ENCODE measurements around the gene PCSK2. TPM values are rescaled to one million over a fixed set of nuclear protein-coding genes. Genes with fewer than 3 reads are reported as not detected.

PCSK2 gene
- total RNA-seq, 4 donors from 2014 or later = 5.3 to 18.1 (median 10.9) TPM

DNA sequence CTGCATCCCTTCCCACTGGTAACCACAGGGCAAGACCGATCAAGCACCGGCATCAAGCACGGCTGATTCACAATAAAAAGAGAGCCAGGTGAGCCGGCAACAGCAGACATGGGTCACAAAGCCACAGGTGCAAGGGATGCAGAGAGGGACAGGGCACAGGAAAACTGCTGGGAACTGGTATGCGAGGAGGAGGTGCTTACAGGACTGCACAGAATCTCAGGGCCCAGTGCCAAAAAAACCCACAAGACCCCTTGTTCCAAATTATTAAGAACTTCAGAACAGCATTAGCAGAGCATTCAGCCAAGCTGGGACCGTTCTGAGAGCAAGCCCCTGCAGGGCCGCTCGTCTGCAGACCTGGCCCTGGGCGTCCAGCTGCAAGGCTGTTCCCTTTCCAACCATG, 269.0 kb downstream of the PCSK2 start:
- peak in 1 of 2 donors; percentile 49 for DNase-seq (ENCODE audit: low spot score in 2 of 2)
- no peak overlapping the region for H3K4me3 ChIP-seq (ENCODE audit: low read depth, poor library complexity, severe bottlenecking)
- intact Hi-C loops (cut with DNase I; ENCODE audit: low total_unique reads) = no loop called here
- 85 to 94% methylated on average over 9 of the region's 9 CpGs for whole genome bisulfite sequencing, 2 donors
- no peak for TF ChIP-seq POLR2A (IDR thresholded peaks at IDR 0.05)
- TF ChIP-seq, protein P1, sequence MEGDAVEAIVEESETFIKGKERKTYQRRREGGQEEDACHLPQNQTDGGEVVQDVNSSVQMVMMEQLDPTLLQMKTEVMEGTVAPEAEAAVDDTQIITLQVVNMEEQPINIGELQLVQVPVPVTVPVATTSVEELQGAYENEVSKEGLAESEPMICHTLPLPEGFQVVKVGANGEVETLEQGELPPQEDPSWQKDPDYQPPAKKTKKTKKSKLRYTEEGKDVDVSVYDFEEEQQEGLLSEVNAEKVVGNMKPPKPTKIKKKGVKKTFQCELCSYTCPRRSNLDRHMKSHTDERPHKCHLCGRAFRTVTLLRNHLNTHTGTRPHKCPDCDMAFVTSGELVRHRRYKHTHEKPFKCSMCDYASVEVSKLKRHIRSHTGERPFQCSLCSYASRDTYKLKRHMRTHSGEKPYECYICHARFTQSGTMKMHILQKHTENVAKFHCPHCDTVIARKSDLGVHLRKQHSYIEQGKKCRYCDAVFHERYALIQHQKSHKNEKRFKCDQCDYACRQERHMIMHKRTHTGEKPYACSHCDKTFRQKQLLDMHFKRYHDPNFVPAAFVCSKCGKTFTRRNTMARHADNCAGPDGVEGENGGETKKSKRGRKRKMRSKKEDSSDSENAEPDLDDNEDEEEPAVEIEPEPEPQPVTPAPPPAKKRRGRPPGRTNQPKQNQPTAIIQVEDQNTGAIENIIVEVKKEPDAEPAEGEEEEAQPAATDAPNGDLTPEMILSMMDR (IDR thresholded peaks at IDR 0.05) = no peak

DNA sequence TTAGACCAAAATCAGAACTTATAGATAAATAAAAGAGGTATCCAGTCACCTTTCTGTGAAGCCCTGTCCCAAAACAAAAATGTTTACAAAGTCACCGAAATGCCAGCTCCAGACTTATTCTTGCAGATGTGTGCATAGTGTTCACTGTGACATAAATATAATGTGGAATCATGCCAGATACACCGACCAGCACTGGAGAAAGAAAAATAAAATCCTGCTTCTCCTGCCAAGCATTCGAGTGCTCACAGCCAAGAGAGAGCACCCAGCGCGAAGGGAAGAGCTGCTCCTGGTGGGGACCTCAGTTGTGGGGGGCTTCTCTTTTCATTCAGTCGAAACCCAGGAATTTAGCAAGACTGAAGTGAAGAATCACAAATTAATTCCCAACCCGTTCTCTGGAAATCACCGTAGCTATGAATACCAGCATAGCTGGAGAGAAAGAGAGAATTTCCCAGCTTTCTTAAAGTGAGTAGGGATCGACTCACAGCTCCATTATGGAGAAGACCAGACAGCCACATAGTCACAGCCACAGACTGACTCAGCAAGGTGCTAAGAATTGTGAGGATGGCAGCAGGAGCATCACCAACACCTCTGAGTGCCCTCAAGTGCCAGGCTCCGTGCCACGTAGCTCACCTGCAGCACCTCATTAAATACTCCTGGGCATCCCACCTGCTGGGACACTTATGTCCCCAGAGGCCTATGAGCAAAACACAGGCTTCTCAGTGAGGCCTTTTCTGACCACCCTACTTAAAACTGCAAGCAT, 271.2 kb downstream of the PCSK2 start:
- WGBS, 2 donors = 50% methylated on average over 11 of the region's 11 CpGs
- intact Hi-C loops (cut with DNase I; ENCODE audit: low total_unique reads) = no loop called here
- no peak overlapping the region for H3K4me3 ChIP-seq (ENCODE audit: low read depth, poor library complexity, severe bottlenecking)
- TF ChIP-seq, protein P1 (IDR thresholded peaks at IDR 0.05) = no peak
- no peak for TF ChIP-seq POLR2A (IDR thresholded peaks at IDR 0.05)
- DNase-seq (ENCODE audit: low spot score in 2 of 2) = peak in 1 of 2 donors; percentile 48

DNA sequence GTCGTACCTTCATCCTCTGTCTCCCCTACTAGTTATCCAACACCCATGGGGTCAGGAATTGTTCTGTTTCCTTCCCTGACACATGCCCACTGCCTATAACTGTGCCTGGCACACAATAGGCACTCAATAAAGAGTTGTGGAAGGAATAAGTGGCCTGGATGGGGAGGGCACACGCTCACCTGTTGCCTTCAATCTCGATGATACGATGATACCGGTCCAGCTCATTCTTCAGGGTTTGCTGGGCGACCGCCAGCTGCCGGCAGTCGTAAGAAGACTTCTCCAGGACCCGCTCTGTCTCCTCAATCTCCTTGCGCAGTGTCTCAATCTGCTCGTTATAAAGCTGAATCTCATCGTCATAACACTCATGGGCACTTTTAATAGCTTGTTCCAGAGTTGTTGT, 271.8 kb downstream of the PCSK2 start:
- intact Hi-C loops (cut with DNase I; ENCODE audit: low total_unique reads) = no loop called here
- 93 to 96% methylated on average over 13 of the region's 13 CpGs for WGBS, 2 donors
- no peak for TF ChIP-seq POLR2A (IDR thresholded peaks at IDR 0.05)
- TF ChIP-seq, protein P1 (IDR thresholded peaks at IDR 0.05) = no peak
- no peak overlapping the region for H3K4me3 ChIP-seq (ENCODE audit: low read depth, poor library complexity, severe bottlenecking)
- DNase-seq (ENCODE audit: low spot score in 2 of 2) = peak in 1 of 2 donors; percentile 64

DNA sequence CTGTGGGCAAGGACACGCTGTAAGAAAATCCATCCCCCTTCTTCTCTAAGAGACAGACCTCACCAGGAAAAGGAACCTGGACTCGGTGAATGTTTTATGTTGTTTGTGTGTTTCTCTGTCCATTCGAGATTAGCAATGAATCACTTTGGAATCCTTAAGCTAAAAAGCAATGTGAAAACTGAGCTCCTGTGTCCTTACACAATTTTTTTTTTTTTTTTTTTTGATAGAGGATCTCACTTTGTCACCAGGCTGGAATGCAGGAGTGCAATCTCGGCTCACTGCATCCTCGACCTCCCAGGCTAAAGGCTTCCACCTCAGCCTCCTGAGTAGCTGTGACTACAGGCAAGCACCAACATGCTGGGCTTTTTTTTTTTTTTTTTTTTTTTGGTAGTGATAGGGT, 272.2 kb downstream of the PCSK2 start:
- intact Hi-C loops (cut with DNase I; ENCODE audit: low total_unique reads) = no loop called here
- TF ChIP-seq, protein P1 (IDR thresholded peaks at IDR 0.05) = no peak
- TF ChIP-seq POLR2A (IDR thresholded peaks at IDR 0.05) = no peak
- no peak overlapping the region for H3K4me3 ChIP-seq (ENCODE audit: low read depth, poor library complexity, severe bottlenecking)
- DNase-seq (ENCODE audit: low spot score in 2 of 2) = peak in 1 of 2 donors; percentile 17
- WGBS, 2 donors = 78 to 84% methylated on average over 5 of the region's 5 CpGs

DNA sequence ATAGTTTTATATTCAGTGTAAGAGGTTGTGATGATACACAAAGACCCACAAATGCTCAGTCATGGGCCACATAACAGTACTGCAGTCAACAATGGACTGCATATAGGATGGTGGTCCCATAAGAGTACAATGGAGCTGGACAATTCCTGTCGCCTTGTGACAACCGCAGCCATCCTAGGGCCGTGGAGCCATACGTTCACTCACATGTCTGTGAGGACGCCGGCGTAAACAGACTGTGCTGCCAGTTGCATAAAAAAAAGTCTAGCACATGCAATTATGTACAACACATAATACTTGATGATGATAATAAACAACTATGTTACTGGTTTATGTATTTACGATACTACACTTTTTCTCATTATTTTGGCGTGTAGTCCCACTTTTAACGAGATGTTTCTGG, 273.4 kb downstream of the PCSK2 start:
- TF ChIP-seq, protein P1 (IDR thresholded peaks at IDR 0.05) = no peak
- TF ChIP-seq POLR2A (IDR thresholded peaks at IDR 0.05) = no peak
- peak in 1 of 2 donors; percentile 63 for DNase-seq (ENCODE audit: low spot score in 2 of 2)
- H3K4me3 ChIP-seq (ENCODE audit: low read depth, poor library complexity, severe bottlenecking) = no peak overlapping the region
- intact Hi-C loops (cut with DNase I; ENCODE audit: low total_unique reads) = loop anchor here (10.0 kb wide), 1 partner anchor 395 kb away; no protein-coding TSS in a partner anchor
- 88 to 89% methylated on average over 10 of the region's 10 CpGs for WGBS, 2 donors

Measured in lower leg skin (tissue), 4 donors.